SK-N-SH treated with all-trans-retinoic acid at 6 μM for 48 hours (cell line): ENCODE results near the gene GRAMD2B.

Experiments
- CREB5 ChIP-seq: fragments of 250-450 bp; sonication (Bioruptor Pico); IDR thresholded peaks from 2 replicates; pipeline ENCODE4 v1.5.1; 2020; ENCODE audit warnings: low read depth, mild to moderate bottlenecking, moderate library complexity
- OSR1 ChIP-seq: fragments of 250-450 bp; sonication (Bioruptor Pico); IDR thresholded peaks from 2 replicates; pipeline ENCODE4 v1.8.0; 2022; ENCODE audit warnings: moderate library complexity, mild to moderate bottlenecking, inconsistent platforms
- PATZ1 ChIP-seq: fragments of 250-450 bp; sonication (Bioruptor Pico); IDR thresholded peaks from 2 replicates; pipeline ENCODE4 v1.8.0; 2020; ENCODE audit warnings: mild to moderate bottlenecking, moderate library complexity, borderline replicate concordance
- POU6F1 ChIP-seq: fragments of 250-450 bp; sonication (Bioruptor Pico); IDR thresholded peaks from 2 replicates; pipeline ENCODE4 v1.8.0; 2021; ENCODE audit warnings: low read depth, mild to moderate bottlenecking, moderate library complexity, borderline replicate concordance
- RARB ChIP-seq: fragments of 250-450 bp; sonication (Bioruptor Pico); IDR thresholded peaks from 2 replicates; pipeline ENCODE4 v1.8.0; 2021; ENCODE audit warnings: mild to moderate bottlenecking, moderate library complexity
- SNAI2 ChIP-seq: fragments of 250-450 bp; sonication (Bioruptor Pico); IDR thresholded peaks from 2 replicates; pipeline ENCODE4 v1.5.0; 2020; ENCODE audit warnings: mild to moderate bottlenecking, moderate library complexity
- TOX ChIP-seq: fragments of 250-450 bp; sonication (Bioruptor Pico); IDR thresholded peaks from 2 replicates; pipeline ENCODE4 v1.8.0; 2021; ENCODE audit warnings: mild to moderate bottlenecking, moderate library complexity, borderline replicate concordance
- TSHZ2 ChIP-seq: fragments of 250-450 bp; sonication (Bioruptor Pico); IDR thresholded peaks from 2 replicates; pipeline ENCODE4 v1.5.0; 2020; ENCODE audit warnings: mild to moderate bottlenecking, moderate library complexity
- ZFP3 ChIP-seq: fragments of 250-450 bp; sonication (Bioruptor Pico); IDR thresholded peaks from 2 replicates; pipeline ENCODE4 v1.5.0; 2020; ENCODE audit warnings: mild to moderate bottlenecking, moderate library complexity
- ZFP30 ChIP-seq: fragments of 450-650 bp; formaldehyde crosslinking; IDR thresholded peaks from 2 replicates; pipeline ENCODE4 v1.5.0; 2022; ENCODE audit warnings: mild to moderate bottlenecking, moderate library complexity
- ZNF70 ChIP-seq: fragments of 450-650 bp; formaldehyde crosslinking; IDR thresholded peaks from 2 replicates; pipeline ENCODE4 v1.5.0; 2020; ENCODE audit warnings: mild to moderate bottlenecking, moderate library complexity

- TF ChIP-seq ZNF70 (CRISPR knock-in tag), result no peak
- TF ChIP-seq ZFP30 (CRISPR knock-in tag), result no peak
- TF ChIP-seq TSHZ2 (CRISPR knock-in tag), result no peak
- TF ChIP-seq CREB5 (CRISPR knock-in tag), result no peak
- TF ChIP-seq PATZ1 (CRISPR knock-in tag), result no peak
- TF ChIP-seq OSR1, result no peak
- no peak for TF ChIP-seq TOX (CRISPR knock-in tag)
- no peak for TF ChIP-seq SNAI2 (CRISPR knock-in tag)
- TF ChIP-seq RARB, result no peak
- TF ChIP-seq ZFP3, result no peak
- TF ChIP-seq POU6F1 (CRISPR knock-in tag), result no peak
Observed at GRCh38 chr5:126437721-126438120, 14.5 kb downstream of the GRAMD2B start.
